Heart left ventricle (tissue), 13 donors: Measurements from ENCODE around the gene MAPK7.

Source experiments
- POLR2A ChIP-seq, 2 donors: fragments of 450-650 bp; IDR thresholded peaks; one replicate each; pipeline ENCODE4 v1.6.1; 2017; ENCODE audit warnings: antibody characterized with exemption in 2 of 2, mild to moderate bottlenecking in 2 of 2, moderate library complexity in 2 of 2
- TF ChIP-seq, protein P1 (sequence below), 12 donors: fragments of 200-600 bp; sonication (generic) in 4 of 12; IDR thresholded peaks; one replicate each; pipeline versions ENCODE4 v1.5.0 to v1.8.0; 2018 to 2022; ENCODE audit warnings: antibody characterized with exemption in 12 of 12, mild to moderate bottlenecking in 5 of 12
- donor health status: ischemic (EF 13 %, LVEDD 7.1; RV severe dilation, severe dysfunction).
- donor health status: DM: no; HTN: yes; CAD: no.
- donor health status: DM: no; HTN: no; CAD: no.
- donor health status: ischemic (EF 25% LVEDD 6.9; RV normal size, moderate dysfunction).
- donor health status: ischemic (EF 25% LVEDD 5.7; RV mildly dilated, moderate dysfunction).
- donor health status: ischemic (EF 35%, LVEDD 5.7; RV mildly dilated, moderate dysfunction).
- donor health status: nonischemic (EF 11% LVEDD 7.7; RV severe dilation, severe dysfunction).
- donor health status: DM: yes; HTN: yes; CAD: no.
- donor health status: PGD.
- donor health status: ischemic (EF 29% LVEDD 5.4; RV normal size, mild dysfunction).
- donor health status: nonischemic (EF 23%, LVEDD 6.1; RV moderate dilation, normal function).

- TF ChIP-seq POLR2A (IDR thresholded peaks at IDR 0.05), result no peak
- TF ChIP-seq, protein P1, sequence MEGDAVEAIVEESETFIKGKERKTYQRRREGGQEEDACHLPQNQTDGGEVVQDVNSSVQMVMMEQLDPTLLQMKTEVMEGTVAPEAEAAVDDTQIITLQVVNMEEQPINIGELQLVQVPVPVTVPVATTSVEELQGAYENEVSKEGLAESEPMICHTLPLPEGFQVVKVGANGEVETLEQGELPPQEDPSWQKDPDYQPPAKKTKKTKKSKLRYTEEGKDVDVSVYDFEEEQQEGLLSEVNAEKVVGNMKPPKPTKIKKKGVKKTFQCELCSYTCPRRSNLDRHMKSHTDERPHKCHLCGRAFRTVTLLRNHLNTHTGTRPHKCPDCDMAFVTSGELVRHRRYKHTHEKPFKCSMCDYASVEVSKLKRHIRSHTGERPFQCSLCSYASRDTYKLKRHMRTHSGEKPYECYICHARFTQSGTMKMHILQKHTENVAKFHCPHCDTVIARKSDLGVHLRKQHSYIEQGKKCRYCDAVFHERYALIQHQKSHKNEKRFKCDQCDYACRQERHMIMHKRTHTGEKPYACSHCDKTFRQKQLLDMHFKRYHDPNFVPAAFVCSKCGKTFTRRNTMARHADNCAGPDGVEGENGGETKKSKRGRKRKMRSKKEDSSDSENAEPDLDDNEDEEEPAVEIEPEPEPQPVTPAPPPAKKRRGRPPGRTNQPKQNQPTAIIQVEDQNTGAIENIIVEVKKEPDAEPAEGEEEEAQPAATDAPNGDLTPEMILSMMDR (IDR thresholded peaks at IDR 0.05), result peak; percentile 49 to 75 (median 68)
These were observed 40.0 kb upstream of the MAPK7 start for GRCh38 chr17:19338031-19338990.
